Activated gamma-delta T cell treated with anti-CD3 and anti-CD28 coated beads, Interleukin-2, amount 50 U/mL, for 16 hours (primary cell): ENCODE measurements around the gene ANKRD55.

Experiments
- DNase-seq: peaks from one replicate; pipeline ENCODE4 v3.0.0-alpha.2; 2020; ENCODE audit warnings: low read depth

The ANKRD55 gene

DNA sequence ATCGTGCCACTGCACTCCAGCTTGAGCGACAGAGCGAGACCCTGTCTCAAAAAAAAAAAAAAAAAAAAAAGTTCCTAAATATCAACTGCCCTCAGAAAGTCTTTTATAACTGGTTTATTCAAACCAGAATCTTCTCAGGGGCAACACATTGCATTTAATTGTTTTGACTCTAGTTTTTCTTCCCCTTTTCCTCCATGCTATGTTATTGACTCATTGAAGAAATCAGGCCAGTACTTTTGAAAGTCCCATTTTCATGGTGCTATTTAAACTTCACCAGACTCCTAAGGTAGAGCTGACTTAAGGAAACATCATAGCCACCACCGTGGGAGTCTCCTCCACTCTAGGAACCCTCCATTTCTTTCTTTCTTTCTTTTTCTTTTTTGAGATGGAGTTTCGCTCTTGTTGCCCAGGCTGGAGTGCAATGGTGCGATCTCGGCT, 155.3 kb downstream of the ANKRD55 start:
- DNase-seq: no peak

DNA sequence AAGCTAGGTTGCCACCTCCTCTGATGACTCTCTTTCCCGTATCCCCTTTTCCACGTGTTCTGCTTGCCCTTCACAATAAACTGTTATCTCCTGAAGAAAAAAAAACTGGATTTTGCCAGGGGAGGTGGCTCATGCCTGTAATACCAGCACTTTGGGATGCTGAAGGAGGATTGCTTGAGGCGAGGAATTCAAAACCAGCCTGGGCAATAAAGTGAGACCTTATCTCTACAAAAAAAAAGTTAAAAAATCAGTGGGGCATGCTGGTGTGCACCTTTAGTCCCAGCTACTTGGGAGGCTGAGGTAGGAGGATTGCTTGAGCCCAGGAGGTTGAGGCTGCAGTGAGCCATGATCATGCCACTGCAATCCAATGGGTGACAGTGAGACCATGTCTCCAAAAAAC, 156.6 kb downstream of the ANKRD55 start:
- no peak for DNase-seq

DNA sequence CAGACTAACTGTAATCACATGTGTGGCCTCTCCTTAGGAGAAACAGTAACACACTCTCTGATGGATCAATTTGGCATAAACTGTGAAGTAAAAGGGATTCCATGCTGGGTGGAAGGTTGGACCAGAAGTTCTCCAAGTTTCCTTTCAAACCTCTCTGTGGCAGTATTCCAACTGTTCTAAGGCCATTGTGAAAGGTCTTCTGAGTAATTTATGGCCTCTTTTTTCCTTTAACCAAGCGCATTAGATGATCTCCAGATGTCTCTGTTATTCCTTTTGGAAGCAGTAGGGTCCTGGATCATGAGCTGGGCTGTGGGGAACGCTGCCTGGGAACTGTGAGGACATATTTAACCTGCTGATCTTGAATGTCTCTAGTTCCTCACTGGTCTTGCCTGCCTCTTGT, 157.8 kb downstream of the ANKRD55 start:
- no peak for DNase-seq

- DNase-seq: no peak
Measured at GRCh38 chr5:56072863-56073766, 160.0 kb downstream of the ANKRD55 start.

DNA sequence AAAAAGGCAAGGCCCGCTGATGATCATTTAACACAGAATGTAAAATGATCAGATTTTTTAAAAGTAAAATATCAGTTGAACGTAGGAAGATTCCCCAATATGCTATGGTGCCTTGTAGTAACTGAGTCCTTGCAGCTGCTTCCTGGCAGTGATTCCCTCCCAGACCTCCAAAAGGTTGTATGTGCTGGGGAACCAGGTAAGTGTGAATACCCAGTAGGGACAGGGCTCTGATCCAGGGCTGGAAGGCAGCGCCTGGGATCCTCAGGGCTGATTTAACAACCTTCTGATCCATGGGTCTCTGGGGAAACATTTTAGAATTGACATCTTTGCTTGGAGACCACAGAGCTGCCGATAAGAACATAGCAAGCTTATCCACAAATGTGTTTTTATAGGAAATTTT, 161.7 kb downstream of the ANKRD55 start:
- no peak for DNase-seq

GRCh38 chr5:56070851-56071465, 162.2 kb downstream of the ANKRD55 start:
- no peak for DNase-seq

DNA sequence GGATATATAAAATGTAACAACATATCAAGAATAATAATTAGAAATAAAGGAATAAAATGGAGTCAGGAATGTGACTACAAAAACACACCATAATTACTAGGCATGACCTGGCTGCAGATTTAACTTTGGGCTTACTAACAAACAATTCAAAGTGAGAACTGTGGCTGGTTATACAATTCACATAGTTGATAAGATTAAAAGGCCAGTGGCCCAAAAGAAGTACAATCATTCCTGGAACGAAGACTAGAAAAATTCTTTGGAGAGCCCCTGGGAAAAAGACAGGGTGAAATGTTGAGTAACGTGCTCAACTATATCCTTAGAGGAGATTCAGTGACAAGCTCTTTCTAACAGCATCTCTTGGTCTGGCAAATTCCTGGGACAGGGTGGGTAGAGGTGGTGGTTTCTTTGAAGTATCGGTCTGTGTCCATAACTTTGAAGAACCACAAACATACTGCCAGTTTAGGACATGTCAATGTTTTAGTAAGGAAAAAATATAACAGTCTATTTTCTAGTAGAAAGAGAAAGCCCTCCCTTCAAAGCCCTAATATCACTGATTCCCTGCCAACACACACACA, 163.4 kb downstream of the ANKRD55 start:
- DNase-seq: no peak

GRCh38 chr5:56066931-56067450, 166.1 kb downstream of the ANKRD55 start:
- DNase-seq: no peak

DNA sequence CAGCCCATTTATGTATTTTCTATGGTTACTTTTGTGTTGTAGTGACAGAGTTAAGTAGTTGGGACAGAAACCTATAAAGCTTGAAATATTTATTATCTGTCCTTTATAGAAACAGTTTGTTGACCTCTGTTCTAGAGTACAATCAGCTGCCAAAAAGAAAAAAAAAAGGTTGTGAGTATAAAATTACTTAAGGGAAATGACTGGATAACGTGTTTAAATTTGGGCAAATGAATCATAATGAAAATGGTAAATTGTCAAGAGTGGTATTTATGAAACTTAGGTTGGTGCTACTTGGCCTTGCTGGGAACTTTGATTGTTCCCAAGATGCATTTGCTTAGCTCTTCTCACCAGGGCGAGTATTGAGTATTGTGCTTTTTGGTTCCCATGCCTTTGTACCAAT, 168.1 kb downstream of the ANKRD55 start:
- DNase-seq: no peak

DNA sequence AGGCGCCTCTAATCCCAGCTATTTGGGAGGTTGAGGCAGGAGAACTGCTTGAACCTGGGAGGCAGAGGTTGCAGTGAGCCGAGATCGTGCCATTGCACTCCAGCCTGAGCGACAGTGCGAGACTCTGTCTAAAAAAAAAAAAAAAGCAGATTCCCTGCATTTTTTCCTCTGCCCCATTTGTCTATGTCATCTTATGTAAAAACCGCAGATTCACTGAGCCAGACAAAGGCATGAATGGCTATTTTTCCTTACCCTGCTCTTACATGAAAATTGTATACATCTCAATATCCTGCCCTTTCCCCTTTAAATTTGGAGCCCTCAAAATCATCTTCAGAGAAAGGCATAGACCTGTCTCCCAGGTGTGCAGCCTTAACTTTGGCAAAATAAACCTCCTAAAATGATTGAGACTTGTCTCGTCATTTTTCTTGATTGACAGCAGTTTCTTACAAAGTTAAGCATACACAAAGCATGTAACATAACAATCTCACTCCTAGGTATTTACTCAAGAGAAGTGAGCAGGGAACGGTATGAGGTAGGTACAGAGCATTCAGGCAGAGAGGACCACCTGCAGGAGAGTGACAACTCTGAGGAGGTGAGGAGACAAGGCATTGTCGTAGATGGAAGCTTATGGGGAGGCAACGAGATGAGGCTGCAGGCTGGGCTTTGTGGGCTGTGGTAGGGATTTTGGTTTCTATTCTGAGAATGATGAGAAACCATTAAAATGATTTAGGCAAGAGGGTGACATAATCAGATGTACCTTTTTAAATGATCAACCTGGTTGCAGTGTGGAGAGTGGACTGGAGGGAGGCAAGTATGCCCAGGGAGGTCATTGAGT, 172.6 kb downstream of the ANKRD55 start:
- no peak for DNase-seq

DNA sequence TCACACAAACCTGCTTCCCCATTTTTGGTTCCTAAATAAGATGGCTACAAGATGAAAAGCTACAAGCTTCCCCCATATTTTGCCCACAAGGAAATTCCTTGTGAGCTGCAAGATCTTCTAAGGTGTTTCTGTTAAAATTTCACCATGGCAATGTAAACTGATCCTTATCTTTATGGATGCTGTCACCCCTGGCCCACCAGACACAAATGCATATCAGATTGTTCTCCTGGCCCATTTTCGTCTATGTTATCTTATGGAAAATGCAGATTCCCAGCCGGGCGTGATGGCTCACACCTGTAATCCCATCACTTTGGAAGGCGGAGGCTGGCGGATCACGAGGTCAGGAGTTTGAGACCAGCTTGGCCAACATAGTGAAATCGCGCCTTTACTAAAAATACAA, 173.3 kb downstream of the ANKRD55 start:
- no peak for DNase-seq

DNA sequence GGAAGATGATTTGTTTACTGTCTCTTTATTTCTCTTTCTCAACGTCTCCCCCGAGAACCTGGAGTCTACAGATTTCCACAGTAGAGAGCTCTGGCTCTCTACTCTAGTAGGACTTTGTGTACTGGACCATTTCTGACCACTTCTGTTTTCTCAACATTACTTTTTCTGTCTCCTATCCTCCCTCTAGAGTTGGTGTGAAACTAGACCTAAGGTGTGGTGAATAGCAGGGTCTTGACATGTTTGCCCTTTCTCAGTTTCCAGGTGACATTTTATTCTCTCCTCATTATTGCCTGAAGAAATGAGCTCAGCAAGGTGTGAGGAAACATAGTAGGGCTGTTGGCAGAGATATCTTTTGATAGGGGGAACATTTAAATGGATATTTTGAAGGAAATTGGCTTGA, 176.3 kb downstream of the ANKRD55 start:
- DNase-seq: no peak

DNA sequence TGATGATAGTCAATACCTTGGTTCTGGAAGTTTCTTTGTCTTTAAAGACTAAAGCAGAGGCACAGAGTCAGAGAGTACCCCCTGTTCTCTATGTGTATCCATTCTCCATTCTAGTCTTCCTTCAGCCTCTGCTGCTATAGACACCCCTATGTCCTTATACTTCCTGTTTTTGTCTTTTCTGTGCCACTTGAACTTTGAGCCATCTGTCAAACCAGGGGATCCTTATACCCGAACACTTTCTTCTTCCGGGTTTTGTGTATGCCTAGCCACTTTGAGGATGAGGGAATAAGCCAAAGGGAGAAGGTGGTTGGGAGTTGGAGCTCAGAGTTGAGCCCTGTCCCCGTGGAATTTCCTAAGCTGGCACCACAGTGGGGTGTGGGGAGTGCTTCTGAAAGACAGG, 177.3 kb downstream of the ANKRD55 start:
- no peak for DNase-seq

DNA sequence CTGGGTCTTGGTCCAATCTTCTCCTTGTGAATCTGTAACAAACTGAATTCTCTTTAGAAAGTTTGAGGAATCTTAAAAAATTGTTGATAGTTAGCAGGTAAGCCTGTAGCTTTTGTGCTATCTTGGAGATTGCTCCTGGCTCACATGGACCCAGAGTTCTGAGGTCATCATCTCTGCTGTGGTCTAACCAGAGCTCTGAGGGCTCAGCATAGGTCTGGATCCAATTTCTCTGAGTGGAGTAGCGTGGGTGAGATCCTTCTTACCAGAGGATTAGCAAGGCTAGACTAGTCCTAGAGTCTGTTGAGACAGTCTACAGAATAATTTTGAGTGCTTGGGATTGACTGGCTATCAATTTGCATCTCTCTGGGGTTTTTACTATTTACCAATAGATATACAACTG, 177.8 kb downstream of the ANKRD55 start:
- no peak for DNase-seq

DNA sequence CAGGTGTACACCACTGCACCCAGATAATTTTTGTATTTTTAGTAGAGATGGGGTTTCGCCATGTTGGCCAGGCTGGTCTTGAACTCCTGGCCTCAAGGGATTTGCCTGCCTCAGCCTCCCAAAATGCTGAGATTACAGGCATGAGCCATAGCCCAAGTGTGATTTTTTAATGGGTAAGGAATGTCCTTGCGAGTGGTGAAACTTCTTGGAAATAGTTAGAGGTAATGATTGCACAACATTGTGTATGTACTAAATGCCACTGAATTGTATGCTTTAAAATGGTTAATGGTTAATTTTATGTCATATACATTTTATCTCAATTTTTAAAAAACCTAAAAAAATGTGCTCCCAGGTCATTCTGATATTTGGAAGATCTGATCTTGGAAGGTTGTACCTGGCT, 178.5 kb downstream of the ANKRD55 start:
- no peak for DNase-seq

GRCh38 chr5:56053363-56053762, 179.8 kb downstream of the ANKRD55 start:
- no peak for DNase-seq

- DNase-seq: no peak
Measured at GRCh38 chr5:56052735-56053134, 180.4 kb downstream of the ANKRD55 start.

DNA sequence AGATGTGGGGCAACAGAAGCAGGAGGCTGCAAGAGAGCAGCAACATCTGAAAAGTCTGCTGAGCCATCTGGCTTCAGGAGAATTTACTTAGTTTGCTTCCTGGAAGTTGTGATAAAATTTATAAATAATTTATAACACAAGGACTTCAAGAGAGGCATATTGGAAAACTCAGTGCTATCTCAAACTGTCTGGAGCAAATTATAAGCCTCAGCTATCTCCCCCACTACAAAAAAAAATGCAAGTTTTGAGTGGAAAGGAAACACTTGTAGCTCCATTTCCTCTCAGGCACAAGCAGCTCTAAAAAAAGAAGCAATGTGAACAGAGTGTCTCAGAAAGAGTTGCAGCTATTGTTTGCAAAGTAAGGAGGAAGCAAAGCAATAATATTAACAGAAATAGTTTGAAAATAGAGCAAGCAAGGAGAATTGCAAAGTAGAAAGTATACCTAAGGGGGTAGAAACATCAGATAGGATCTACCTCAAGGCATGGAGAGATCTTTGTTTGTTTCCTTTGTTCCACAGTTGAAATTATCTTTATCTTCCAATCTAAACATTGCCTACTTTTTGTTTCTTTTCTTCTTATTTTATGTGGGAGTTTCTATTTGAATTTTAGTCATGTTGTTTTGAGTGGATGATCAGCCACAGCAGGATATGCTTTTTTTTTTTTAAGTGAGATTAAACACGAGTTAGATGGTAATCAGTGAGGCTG, 182.4 kb downstream of the ANKRD55 start:
- no peak for DNase-seq
